Anterior cingulate cortex (tissue), 58 donors: Measurements from ENCODE around the gene PEX10.

Source experiments
- DNase-seq, 58 donors: peaks; one replicate each; lab custom pipeline; 2025; lab: John Stamatoyannopoulos, UW

Gene PEX10

GRCh38 chr1:2378441-2378851 lies 33.9 kb downstream of the PEX10 start:
- no peak for DNase-seq

DNA sequence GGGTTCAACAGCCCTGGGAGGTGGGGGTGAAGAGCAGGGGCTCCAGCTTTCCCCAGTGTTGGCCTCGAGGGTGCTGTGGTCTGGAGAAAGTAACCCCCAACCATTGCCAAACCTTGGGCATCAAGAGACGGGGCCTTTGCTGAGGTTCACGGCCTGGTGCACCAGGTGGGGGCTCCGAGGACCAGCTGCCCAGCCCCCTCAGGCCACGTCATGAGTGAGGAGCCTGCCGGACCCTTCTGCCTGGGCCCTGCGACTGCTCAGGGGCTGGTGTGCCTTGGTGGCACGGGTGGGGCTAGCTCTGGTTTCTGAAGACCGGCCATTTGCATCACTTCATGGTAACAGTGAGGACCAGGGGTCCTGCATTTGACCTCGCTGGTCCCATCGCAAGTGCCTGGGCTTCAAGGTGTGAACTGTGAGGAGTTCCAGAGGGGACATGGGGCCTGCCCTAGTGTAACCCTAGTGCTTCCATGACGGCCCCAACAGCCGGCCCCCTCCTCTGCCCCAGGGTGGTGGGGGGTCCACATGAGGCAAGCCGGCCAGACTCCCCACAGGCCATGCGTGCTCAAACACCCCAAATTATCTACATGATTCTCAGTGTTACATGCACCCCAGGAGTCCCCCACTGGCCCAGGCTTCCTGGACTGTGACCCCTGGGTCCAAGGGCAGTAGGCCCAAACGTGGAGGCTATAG lies 34.5 kb downstream of the PEX10 start:
- DNase-seq, result no peak

- no peak for DNase-seq
These were observed 35.3 kb downstream of the PEX10 start for GRCh38 chr1:2376931-2377672.

GRCh38 chr1:2376261-2376741 lies 36.1 kb downstream of the PEX10 start:
- no peak for DNase-seq

DNA sequence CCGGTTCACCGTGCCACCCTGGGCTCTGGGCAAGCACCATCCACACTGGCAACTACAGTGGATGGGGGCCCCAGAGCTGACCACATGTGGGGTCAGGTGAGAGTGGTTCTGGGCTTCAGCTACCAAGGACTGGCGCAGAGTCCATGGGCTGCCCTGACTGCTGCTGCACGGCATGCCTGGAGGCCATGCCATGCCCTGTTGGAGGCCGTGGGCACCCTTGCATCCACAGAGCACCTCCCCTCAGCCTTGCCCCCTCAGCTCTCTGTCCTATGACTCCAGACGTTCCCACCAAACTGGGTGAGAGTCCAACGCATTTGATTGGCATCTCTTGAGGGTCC lies 36.5 kb downstream of the PEX10 start:
- DNase-seq, result no peak

- no peak for DNase-seq
These were observed 37.0 kb downstream of the PEX10 start for GRCh38 chr1:2375246-2375922.

GRCh38 chr1:2374252-2375155 lies 37.9 kb downstream of the PEX10 start:
- no peak for DNase-seq

DNA sequence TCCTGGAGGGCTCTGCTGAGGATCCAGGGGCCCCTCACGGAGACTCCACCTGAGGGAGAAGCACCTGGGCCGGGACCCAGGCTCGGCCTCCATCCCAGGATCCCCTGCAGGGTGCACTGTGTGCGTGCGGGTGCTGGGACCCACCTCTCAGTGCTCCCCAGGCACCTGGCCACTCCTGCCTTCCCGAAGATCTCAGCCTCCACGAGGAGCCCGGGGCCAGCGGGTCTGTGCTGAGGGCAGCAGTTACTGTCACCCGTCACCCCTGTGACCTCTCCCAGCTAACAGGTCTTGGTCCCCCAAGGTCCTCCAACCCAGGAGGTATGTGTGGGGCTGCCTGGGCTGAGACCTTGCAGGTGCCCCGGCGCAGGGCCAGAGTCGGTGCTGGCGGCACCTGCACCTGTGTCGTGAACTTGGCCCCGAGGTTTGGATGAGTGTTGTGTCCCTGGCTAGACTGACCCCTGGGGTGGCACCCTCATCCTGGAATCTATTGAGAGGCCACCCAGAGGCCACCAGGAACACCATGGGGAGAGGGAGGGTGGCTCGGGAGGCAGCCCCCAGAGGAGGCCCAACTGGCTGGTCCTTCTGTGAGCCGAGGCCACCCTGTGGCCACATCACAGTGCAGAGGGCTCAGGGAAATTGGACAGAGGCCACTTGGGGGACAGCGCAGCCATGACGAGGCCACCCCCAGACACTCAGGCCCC lies 38.7 kb downstream of the PEX10 start:
- no peak for DNase-seq

DNA sequence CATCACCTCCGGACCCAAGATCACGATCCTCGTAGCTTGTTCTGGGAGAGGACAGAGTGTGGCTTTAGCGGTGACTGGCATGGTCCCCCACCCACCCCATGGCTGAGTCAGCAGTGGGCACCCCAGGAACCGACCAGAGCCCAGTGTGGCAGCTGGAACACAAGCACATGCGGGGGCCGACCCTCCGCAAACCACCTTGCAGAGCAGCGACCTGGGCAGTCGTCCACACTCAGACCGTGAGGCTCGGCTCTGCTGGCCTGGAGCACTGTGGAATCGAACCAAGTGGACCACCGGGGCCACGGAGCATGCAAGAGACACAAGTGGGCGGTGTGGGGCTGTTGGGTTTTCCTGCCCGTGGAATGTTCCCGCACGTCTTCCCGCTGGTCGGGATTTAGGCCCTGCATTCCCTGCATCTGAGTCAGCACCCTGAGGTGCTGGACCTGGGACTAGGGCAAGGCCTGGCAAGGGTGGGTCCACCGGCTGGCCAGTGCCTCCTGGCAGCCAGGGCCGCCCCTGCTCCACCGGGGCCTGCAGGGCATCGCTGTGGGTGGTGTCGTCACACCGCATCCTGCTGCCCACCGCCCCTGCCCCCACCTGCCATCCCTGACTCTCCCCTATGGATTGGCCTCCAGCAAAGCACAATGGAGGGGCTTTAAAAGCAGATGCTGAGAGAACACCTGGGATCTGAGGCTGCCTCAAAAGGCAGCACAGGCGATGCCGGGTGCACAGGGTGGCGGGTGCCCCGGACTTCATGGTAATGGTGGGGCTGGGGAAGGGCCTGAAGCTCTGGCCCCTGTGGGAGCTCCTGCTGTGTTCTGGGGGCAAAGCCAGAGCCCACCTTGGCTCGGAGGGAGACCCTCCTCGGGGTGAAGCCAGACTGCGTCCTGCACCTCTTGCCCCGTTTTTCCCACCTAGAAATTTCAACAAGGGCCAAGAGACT lies 39.5 kb downstream of the PEX10 start:
- no peak for DNase-seq

DNA sequence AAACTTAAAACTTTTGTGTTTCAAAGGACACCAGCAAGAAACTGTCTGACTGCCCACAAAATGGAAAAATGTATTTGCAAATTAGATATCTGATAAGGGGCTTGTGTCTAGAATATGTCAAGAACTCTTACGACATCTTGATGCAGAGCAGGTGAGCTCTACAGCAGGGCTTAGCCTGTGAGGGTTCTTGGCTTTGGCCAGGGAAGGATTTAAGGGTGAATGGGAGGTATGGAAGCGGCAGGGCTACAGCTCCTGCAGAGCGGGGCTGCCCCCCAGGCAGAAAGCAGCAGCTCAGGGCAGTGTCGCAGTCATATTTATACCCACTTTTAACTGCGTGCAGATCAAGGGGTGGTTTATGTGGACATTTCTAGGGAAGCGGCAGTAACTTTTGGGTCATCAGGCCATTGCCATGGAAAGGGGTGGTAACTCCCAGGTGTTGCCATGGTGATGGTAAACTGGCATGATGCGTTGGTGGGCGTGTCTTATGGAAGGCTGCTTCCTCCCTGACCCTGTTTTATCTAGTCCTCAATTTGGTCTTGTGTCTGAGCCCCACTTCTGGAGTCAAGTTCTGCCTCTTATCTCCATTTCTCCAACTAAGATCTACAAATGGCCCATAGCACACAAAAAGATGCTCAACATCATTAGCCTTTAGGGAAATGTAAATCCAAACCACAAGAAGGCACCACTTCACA lies 44.2 kb downstream of the PEX10 start:
- DNase-seq, result no peak

- DNase-seq, result no peak
These were observed 48.4 kb downstream of the PEX10 start for GRCh38 chr1:2363847-2364513.

DNA sequence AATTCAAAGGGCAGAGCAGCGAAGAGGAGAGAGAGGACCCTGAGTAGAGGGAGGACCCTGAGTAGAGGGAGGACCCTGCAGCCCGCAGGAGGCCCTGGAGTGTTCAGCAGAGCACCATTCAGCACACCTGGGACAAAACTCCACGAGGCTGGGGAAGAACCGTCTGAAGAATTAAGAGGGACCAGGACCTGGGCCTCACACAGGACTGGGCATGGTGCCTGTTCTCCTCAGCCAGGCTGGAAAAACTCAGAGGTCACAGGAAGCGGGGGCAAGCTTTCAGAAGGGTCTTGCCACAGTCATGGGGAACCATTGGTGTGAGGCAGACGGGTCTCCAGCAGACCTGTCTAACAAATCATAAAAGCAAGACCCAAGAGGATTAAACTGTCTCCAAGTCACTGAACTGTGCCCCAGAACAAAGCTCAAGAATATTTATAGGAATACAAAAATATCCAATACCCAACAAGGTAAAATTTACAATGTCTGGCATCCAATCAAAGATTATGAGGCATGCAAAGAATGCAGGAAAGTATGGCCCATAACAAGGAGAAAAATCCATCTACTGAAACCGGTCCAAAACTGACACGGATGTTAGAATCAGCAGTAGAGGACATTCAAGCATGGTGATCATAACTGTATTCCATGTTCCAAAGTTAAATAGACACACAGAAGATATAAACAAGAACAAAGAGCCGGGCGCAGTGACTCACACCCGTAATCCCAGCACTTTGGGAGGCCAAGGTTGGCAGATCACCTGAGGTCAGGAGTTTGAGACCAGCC lies 51.6 kb downstream of the PEX10 start:
- DNase-seq, result no peak

DNA sequence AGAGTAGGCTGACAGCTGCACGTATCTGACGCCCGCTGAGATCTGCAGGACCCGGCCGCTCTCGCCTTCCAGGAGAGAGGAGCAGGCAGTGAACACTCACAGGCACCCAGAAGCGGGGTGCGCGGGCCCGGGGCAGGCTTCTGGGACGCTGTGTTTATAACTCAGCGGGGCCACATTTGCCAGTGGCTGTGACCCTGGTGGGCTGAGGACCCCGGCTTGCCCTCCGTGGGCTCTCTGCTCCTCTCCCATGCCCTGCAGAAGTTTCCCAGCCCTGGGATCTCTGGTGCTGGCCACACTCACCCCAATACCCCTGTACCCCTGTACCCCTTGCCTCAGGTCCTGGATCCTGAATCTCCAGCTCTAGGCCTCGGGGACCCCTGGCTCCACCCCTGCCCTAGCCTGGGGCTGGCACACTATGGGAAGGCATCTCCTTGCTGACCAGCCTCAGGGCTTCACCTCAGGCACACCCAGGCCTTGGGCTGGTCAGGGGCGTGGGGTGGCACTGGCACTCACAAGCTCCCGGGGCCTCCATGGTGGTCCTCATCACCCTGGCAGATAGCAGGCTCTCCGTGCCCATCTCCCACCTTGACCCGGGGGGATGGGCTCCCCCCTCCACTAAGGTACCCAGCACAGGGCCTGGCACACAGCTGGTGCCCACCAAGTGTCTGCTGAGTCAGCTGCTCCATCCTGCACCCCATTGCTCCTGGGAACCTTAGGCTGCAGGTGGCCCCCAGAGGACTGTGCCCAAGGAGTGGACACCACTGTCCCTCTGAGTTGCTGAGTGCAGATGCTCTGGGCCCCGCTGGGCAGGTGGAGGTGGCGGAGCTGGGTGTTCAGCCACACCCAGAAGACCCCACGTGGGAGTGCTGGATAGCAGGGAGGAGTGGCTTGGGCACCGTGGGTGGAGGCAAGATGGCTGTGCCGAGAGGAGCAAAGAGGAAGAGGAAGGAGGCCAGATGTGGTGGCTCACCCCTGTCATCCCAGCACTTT lies 53.4 kb downstream of the PEX10 start:
- no peak for DNase-seq

DNA sequence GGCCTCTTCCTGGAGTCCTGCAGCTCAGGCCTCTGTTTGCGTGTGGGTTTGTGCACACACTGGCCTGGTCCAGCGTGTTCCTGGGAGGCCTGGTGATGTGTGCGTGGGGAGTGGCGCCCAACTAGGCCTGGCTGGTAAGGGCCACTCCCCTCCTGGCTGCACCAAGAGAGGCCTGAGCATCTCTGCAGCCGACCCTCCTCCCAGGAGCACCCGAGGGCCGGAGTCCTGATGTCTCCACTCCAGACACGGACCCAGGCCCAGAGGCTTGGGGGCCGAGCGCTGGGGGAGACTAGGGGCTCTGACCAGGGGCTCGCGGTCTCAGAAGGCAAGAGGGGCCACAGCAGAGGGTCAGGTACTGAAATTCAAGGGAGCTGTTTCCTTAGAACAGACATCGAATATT lies 54.3 kb downstream of the PEX10 start:
- DNase-seq, result no peak
